NB4 (cell line): ENCODE data around the gene CTNNA2.

ENCODE experiments used
- MYC ChIP-seq: IDR thresholded peaks from 2 replicates; pipeline ENCODE4 v1.6.1; 2011; ENCODE audit warnings: low read depth, low read length
- POLR2A ChIP-seq: IDR thresholded peaks from 2 replicates; pipeline ENCODE4 v1.6.1; 2011; ENCODE audit warnings: mild to moderate bottlenecking; ENCODE audit not compliant: insufficient read length; ENCODE audit errors: extremely low read depth
- TF ChIP-seq, protein P1 (sequence below): IDR thresholded peaks from one replicate; pipeline ENCODE4 v1.5.1; 2012; ENCODE audit warnings: low read depth, low read length

DNA sequence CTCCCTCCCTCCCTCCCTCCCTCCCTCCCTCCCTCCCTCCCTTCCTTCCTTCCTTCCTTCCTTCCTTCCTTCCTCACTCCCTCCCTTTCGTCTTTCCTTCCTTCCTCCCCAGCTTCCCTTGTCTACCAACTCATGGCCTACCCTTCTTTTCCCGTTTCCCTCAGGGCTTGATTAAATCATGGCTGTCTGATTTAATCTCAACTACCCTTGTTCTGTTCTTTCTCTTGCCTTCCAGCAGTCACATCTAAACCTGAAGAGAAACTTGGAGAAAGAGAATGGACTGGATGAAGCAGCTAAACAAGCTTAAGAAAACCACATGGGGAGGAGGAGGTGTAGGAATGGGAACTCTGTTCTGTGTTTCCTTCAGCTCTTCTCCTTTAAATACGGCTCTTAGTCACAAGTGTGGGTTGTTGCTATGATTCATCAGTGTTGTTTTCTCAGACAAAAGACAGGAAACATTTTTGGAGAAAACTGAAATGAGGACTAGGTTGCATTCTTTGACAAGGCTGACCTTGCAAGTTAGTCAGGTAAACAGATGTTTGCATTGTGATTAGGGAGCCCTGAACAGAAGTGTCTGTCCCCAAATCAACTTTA is 613.8 kb downstream of the CTNNA2 start:
- TF ChIP-seq MYC: no peak
- TF ChIP-seq, protein P1, sequence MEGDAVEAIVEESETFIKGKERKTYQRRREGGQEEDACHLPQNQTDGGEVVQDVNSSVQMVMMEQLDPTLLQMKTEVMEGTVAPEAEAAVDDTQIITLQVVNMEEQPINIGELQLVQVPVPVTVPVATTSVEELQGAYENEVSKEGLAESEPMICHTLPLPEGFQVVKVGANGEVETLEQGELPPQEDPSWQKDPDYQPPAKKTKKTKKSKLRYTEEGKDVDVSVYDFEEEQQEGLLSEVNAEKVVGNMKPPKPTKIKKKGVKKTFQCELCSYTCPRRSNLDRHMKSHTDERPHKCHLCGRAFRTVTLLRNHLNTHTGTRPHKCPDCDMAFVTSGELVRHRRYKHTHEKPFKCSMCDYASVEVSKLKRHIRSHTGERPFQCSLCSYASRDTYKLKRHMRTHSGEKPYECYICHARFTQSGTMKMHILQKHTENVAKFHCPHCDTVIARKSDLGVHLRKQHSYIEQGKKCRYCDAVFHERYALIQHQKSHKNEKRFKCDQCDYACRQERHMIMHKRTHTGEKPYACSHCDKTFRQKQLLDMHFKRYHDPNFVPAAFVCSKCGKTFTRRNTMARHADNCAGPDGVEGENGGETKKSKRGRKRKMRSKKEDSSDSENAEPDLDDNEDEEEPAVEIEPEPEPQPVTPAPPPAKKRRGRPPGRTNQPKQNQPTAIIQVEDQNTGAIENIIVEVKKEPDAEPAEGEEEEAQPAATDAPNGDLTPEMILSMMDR: no peak
- no peak for TF ChIP-seq POLR2A
